GM23248 (cell line): Measurements from ENCODE around the gene SLC6A7. TPM values are rescaled to one million over a fixed set of nuclear protein-coding genes. Genes with fewer than 3 reads are reported as not detected.

Experiments used
- DNase-seq: peaks from one replicate; pipeline ENCODE4 v3.0.0-alpha.2; 2015
- H2AFZ ChIP-seq: fragments of 200-600 bp; sonication (generic); 2 replicates; pipeline ENCODE4 v1.6.1; 2016; ENCODE audit warnings: antibody characterized with exemption
- H3F3A ChIP-seq: fragments of 200-600 bp; sonication (generic); 2 replicates; pipeline ENCODE4 v1.6.1; 2016; ENCODE audit warnings: mild to moderate bottlenecking, antibody characterized with exemption, mixed run types; ENCODE audit not compliant: insufficient read depth
- H3K27ac ChIP-seq: fragments of 200-600 bp; sonication (generic); 2 replicates; pipeline ENCODE4 v1.5.1; 2016; ENCODE audit warnings: mild to moderate bottlenecking
- H3K27me3 ChIP-seq: fragments of 200-600 bp; sonication (generic); replicated peaks from 2 replicates; pipeline ENCODE4 v1.6.1; 2016; ENCODE audit warnings: mild to moderate bottlenecking; ENCODE audit not compliant: insufficient read depth
- H3K36me3 ChIP-seq: fragments of 200-600 bp; sonication (generic); 2 replicates; pipeline ENCODE4 v1.6.1; 2016; ENCODE audit warnings: low read depth, mild to moderate bottlenecking
- H3K4me1 ChIP-seq: fragments of 200-600 bp; sonication (generic); 2 replicates; pipeline ENCODE4 v1.6.1; 2016; ENCODE audit warnings: mild to moderate bottlenecking; ENCODE audit not compliant: insufficient read depth
- H3K4me2 ChIP-seq: fragments of 200-600 bp; sonication (generic); one replicate; pipeline ENCODE4 v1.6.1; 2016; ENCODE audit warnings: mild to moderate bottlenecking; ENCODE audit not compliant: unreplicated experiment
- H3K4me3 ChIP-seq: fragments of 200-600 bp; sonication (generic); 2 replicates; pipeline ENCODE4 v1.5.1; 2016; ENCODE audit warnings: mild to moderate bottlenecking
- H3K79me2 ChIP-seq: fragments of 200-600 bp; sonication (generic); 2 replicates; pipeline ENCODE4 v1.6.1; 2016; ENCODE audit warnings: mild to moderate bottlenecking; ENCODE audit not compliant: insufficient read depth
- H3K9ac ChIP-seq: fragments of 200-600 bp; sonication (generic); 2 replicates; pipeline ENCODE4 v1.6.1; 2016; ENCODE audit warnings: mild to moderate bottlenecking
- H3K9me2 ChIP-seq: fragments of 200-600 bp; sonication (generic); 2 replicates; pipeline ENCODE4 v1.6.1; 2016; ENCODE audit warnings: mixed run types, mild to moderate bottlenecking, moderate library complexity; ENCODE audit not compliant: insufficient read depth
- H3K9me3 ChIP-seq: fragments of 200-600 bp; sonication (generic); one replicate; pipeline ENCODE4 v1.6.1; 2017; ENCODE audit warnings: low read depth
- H4K20me1 ChIP-seq: fragments of 200-600 bp; sonication (generic); 2 replicates; pipeline ENCODE4 v1.6.0; 2016; ENCODE audit not compliant: insufficient read depth
- EZH2 ChIP-seq: fragments of 200-600 bp; sonication (generic); IDR thresholded peaks from 2 replicates; pipeline ENCODE4 v1.6.1; 2018; ENCODE audit warnings: antibody characterized with exemption, mild to moderate bottlenecking; ENCODE audit not compliant: insufficient read depth, poor library complexity, severe bottlenecking
- EZH2phosphoT487 ChIP-seq: fragments of 200-600 bp; sonication (generic); IDR thresholded peaks from 2 replicates; pipeline ENCODE4 v1.6.1; 2018; ENCODE audit warnings: antibody characterized with exemption, moderate library complexity, mild to moderate bottlenecking, low read depth; ENCODE audit not compliant: insufficient read depth
- WGBS, 2 experiments: methylation state at CpG; one replicate each; pipeline ENCODE4 v1.1.6; 2015 to 2017; ENCODE audit warnings: low lambda C conversion rate in 2 of 2, low coverage in 1 of 2; ENCODE audit errors: missing lambda C conversion rate in 2 of 2; 5-methylcytosine and 5-hydroxymethylcytosine counted together
- in situ Hi-C: fragments of 300-500 bp; cut with MboI; formaldehyde crosslinking; loops from 2 replicates; pipeline ENCODE4 v1.15.0; 2020
- polyA plus RNA-seq: library from polyadenylated mRNA; unstranded; fragments of >200 nt; fragmentation: Nextera tagmentation; extraction: Ambion mirVana; gene quantifications from 2 replicates; pipeline ENCODE4 v1.2.1, GENCODE V29; 2016
- total RNA-seq: library from RNA; depleted of rRNA; stranded (reverse); fragments of >200 nt; shearing (Covaris generic); gene quantifications from 2 replicates; pipeline ENCODE4 v1.2.3, GENCODE V29; 2014

SLC6A7 gene
- total and polyA plus RNA-seq, 2 experiments from 2014 or later: not detected

DNA sequence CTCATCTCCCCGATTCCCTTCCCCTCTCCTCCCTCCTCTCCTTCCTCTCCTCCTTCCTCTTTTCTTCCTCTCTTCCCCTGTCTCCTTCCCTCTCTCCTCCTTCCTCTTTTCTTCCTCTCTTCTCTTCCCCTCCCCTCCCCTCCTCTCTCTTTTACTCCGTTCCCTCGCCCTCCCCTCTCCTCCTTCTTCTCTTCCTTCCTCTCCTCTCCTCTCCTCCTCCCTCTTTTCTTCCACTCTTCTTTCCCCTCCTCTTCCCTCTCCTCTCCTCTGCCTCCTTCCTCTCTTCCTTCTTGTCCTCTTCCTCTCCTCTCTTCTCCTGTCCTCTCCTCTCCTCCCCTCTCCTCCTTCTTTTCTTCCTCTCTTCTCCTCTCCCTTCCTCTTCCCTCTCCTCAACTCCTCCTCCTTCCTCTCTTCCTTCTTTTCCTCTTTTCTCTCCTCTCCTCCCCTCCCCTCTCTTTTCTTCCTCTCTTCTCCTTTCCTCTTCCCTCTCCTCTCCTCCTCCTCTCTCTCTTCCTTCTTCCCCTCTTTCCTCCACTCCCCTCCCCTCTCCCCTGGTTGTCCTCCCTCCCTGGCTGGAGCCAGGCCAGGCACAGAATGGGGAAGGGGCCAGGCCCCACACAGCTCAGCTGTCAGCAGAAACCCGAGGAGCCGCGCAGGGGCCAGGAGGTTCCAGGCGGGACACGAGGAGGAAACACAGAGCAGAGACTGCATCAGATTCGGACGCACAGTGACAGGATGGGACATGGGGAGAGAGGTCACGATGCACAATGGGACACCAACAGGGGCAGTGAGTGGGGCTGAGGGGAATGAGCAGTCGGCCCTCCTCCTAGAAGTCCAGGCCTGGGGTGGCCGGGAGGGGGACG lies 51.7 kb downstream of the SLC6A7 start:
- Histone ChIP-seq H3K9me3 (no peaks in the 10 kb centered on the region), H3K9ac (no peak overlapping the region), H3K79me2 (no peaks in the 10 kb centered on the region), H3K4me2 (no peak overlapping the region), H3K9me2 (no peaks in the 10 kb centered on the region), H2AFZ (no peak overlapping the region), H3K27me3 (no peaks in the 10 kb centered on the region), H3K4me3 (no peak overlapping the region), H3K36me3 (no peaks in the 10 kb centered on the region), H3K4me1 (no peaks in the 10 kb centered on the region), H3F3A (no peaks in the 10 kb centered on the region), H3K27ac (no peak overlapping the region), H4K20me1 (no peaks in the 10 kb centered on the region)
- TF ChIP-seq EZH2phosphoT487 (no peak), EZH2 (no peak)
- in situ Hi-C loops: no loop called here
- 85% methylated on average over 13 to 14 of the region's 14 CpGs for WGBS, 2 experiments
- DNase-seq: no peak

DNA sequence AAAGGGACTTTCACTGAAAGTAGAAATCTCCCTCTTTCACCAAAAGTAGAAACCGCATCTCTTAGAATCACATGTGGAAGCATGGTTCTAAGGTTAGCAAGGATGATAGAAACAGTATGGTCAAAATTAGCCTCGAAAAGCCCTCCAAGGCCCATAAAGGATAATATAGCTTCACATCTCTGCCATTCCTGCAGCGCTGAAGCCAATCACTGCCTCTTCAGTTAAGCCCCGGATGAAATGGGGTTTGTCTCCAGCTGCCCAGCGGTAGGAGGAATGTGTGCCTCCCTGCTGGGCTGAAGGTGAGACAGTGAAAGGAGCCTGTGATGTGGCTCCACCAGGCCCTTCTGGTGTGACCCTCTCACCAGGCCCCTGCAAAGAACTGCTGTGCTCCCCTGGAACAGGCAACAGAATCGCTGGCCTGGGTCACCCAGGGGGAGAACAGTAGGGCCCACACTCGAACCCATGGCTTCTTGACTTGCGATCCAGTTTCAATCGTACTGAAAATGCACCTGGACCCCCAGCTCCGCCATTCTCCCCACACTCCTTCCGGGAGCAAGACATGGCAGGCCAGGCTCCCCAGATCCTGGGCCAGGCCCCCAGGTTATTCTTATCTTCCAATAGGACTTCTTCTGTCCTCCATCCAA lies 52.5 kb downstream of the SLC6A7 start:
- no peak overlapping the region for H3K4me3 ChIP-seq
- in situ Hi-C loops: no loop called here
- no peaks in the 10 kb centered on the region for H3K9me3 ChIP-seq
- no peaks in the 10 kb centered on the region for H3K36me3 ChIP-seq
- no peaks in the 10 kb centered on the region for H3K4me1 ChIP-seq
- DNase-seq: no peak
- no peak overlapping the region for H3K4me2 ChIP-seq
- H3K79me2 ChIP-seq: no peaks in the 10 kb centered on the region
- H3K27me3 ChIP-seq: no peaks in the 10 kb centered on the region
- H3K9ac ChIP-seq: no peak overlapping the region
- H3K27ac ChIP-seq: no peak overlapping the region
- no peak overlapping the region for H2AFZ ChIP-seq
- H3K9me2 ChIP-seq: no peaks in the 10 kb centered on the region
- TF ChIP-seq EZH2phosphoT487: no peak
- no peak for TF ChIP-seq EZH2
- no peaks in the 10 kb centered on the region for H3F3A ChIP-seq
- 93% methylated on average over 11 of the region's 11 CpGs for WGBS, 2 experiments
- no peaks in the 10 kb centered on the region for H4K20me1 ChIP-seq

DNA sequence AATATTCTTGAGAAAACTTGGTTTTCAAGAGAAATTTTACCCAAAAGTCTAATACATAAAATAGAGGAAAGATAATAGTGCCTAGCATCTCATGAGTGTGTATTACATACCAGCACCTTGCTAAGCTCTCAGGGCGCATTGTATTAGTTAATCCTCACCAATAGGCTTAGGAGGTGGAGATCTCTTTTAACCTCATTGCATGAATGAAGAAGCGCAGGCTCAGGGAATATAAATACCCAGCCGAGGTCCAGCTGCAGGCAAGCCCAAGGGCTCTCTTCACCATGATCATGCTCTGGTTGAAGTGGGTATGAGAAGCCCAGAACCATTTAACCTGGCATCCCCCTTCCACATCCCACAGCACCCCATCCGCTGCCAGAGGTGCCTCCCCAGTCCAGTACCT lies 53.7 kb downstream of the SLC6A7 start:
- no peak overlapping the region for H3K27ac ChIP-seq

DNA sequence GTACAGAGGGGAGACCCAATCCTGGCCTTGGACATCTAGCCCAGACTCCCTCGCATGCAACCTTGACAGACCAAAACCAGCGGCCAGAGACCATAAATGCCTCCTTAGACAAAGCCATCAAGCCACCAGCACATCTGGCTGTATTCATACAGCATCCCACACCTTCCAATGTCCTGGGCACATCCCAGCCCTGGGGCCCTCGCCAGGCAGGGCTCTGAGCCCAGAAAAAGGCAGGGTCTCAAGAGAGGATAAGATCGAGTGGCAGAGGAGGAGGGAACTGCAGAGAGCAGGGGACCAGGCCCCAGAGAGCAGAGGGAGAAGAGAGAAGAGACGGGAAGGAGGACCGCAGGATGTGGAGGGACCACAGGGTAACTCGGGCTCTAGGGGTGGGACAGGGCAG lies 54.3 kb downstream of the SLC6A7 start:
- H3K9me3 ChIP-seq: no peaks in the 10 kb centered on the region
- H3K9me2 ChIP-seq: no peaks in the 10 kb centered on the region
- no peak overlapping the region for H2AFZ ChIP-seq
- TF ChIP-seq EZH2: no peak
- TF ChIP-seq EZH2phosphoT487: no peak
- H3K36me3 ChIP-seq: no peaks in the 10 kb centered on the region
- no peak overlapping the region for H3K27ac ChIP-seq
- H3K9ac ChIP-seq: no peak overlapping the region
- H3K4me2 ChIP-seq: no peak overlapping the region
- H3K4me1 ChIP-seq: no peaks in the 10 kb centered on the region
- H3K27me3 ChIP-seq: no peaks in the 10 kb centered on the region
- no peak for DNase-seq
- H3F3A ChIP-seq: no peaks in the 10 kb centered on the region
- 79 to 81% methylated on average over 7 of the region's 7 CpGs for WGBS, 2 experiments
- in situ Hi-C loops: no loop called here
- no peaks in the 10 kb centered on the region for H4K20me1 ChIP-seq
- H3K79me2 ChIP-seq: no peaks in the 10 kb centered on the region
- no peak overlapping the region for H3K4me3 ChIP-seq

More for the DNA sequence above, 53.7 kb downstream of the SLC6A7 start:
- H3F3A ChIP-seq: no peaks in the 10 kb centered on the region
- no peak overlapping the region for H3K4me3 ChIP-seq
- no peak overlapping the region for H3K9ac ChIP-seq
- no peaks in the 10 kb centered on the region for H3K4me1 ChIP-seq
- in situ Hi-C loops: no loop called here
- no peaks in the 10 kb centered on the region for H3K79me2 ChIP-seq
- H3K9me3 ChIP-seq: no peaks in the 10 kb centered on the region
- TF ChIP-seq EZH2phosphoT487 (no peak), EZH2 (no peak)
- 94 to 100% methylated on average over 4 of the region's 4 CpGs for WGBS, 2 experiments
- H3K4me2 ChIP-seq: no peak overlapping the region
- H3K36me3 ChIP-seq: no peaks in the 10 kb centered on the region
- DNase-seq: no peak
- H4K20me1 ChIP-seq: no peaks in the 10 kb centered on the region
- no peak overlapping the region for H2AFZ ChIP-seq
- H3K27me3 ChIP-seq: no peaks in the 10 kb centered on the region
- H3K9me2 ChIP-seq: no peaks in the 10 kb centered on the region
